HUES64 (cell line): ENCODE measurements around the gene IGF2.

Experiments
- H3K27ac ChIP-seq: 2 replicates; pipeline ENCODE4 v1.7.0; 2013; ENCODE audit warnings: low read depth, low read length, inconsistent platforms
- H3K27me3 ChIP-seq: 2 replicates; pipeline ENCODE4 v1.6.1; 2013; ENCODE audit warnings: mild to moderate bottlenecking, low read length; ENCODE audit not compliant: insufficient read depth
- H3K36me3 ChIP-seq: 2 replicates; pipeline ENCODE4 v1.6.1; 2013; ENCODE audit warnings: mild to moderate bottlenecking, low read length; ENCODE audit not compliant: insufficient read depth
- H3K4me1 ChIP-seq: 2 replicates; pipeline ENCODE4 v1.6.1; 2013; ENCODE audit warnings: mild to moderate bottlenecking, low read length, moderate library complexity; ENCODE audit not compliant: insufficient read depth
- H3K4me3 ChIP-seq: 2 replicates; pipeline ENCODE4 v1.5.1; 2013; ENCODE audit warnings: mild to moderate bottlenecking, low read length, moderate library complexity
- H3K9ac ChIP-seq: 2 replicates; pipeline ENCODE4 v1.6.1; 2013; ENCODE audit warnings: mild to moderate bottlenecking, low read depth, low read length
- H3K9me3 ChIP-seq: 2 replicates; pipeline ENCODE4 v1.6.1; 2013; ENCODE audit warnings: low read depth, low read length; ENCODE audit not compliant: insufficient read depth
- WGBS: fragments of 150-250, 120-280 bp; methylation state at CpG from one replicate; pipeline ENCODE4 v1.1.7; 2013; ENCODE audit warnings: missing lambda C conversion rate; 5-methylcytosine and 5-hydroxymethylcytosine counted together

IGF2 gene

DNA sequence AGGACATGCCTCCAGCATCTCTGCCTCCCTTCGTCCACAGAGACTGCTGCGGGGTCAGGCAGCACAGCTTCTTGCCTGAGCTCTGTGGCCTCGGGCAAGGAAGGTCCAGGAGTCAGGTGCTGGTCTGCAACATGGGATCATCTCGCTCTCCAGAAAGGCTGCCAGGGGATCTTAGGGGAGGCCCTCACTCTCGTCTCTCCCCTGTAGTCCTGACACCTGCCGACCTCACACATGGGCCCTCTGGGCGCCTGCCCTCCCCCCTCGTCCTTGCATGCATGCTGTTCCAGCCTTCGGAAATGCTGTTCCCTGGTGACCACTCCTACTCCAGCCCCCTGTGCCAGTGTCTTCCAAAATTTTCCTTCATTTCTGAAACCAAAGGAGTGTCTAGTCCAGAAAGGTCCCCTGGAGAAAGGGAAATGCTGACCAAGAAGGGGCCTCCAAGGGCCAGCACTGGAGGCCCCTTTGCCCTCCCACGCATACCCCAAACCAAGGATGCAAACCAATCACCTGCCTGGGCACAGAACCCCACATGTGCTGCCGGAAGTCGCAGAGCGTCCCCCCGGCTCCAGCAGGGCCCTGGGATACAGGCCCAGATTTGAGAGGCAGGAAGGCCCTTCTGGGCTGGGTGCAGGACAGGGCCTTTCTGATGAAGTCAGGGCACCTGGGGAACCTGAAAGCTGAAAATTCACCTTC, 41.0 kb downstream of the IGF2 start:
- Histone ChIP-seq H3K4me1 (peaks cover 13% of the 10 kb centered on the region), H3K4me3 (no peak overlapping the region), H3K9ac (no peak overlapping the region), H3K9me3 (no peaks in the 10 kb centered on the region), H3K27ac (peak overlapping the region; percentile 55; the same call in 1 of the 2 replicates), H3K27me3 (peaks cover 9% of the 10 kb centered on the region; the same call in 1 of the 2 replicates), H3K36me3 (no peaks in the 10 kb centered on the region)
- WGBS, result 81% methylated on average over 14 of the region's 14 CpGs

DNA sequence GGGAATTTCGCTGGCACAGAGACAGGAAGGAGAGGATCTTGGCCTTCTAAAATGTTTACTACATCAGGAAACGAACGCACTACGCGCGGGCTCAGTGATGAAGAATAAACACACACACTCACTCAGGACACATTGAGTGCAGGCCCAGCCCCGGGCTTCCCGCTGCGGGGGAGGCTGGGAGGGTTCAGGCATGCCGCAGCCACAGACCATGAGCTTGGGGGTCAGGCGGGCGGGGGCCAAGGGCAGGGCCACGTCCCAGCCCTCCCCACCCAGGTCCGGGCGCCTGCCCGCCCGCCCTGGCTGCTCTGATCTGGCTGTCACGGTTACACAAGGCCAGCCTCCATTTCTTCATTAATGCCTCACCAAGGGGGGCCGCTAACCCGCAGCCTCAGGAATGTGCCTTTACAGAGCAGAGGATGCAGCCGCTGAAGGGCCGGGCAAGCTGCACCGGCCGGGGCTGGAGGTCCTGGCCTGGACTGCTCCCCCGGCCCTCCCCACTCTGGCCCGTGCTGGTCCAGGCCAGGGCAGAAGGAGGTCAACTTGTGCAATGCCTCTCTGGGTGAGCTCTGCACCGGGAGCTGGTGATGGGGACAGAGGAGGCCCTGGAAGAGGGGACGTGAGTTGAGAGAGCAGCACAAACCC, 41.7 kb downstream of the IGF2 start:
- H3K27ac ChIP-seq, result peak overlapping the region; percentile 55; the same call in 1 of the 2 replicates
- no peak overlapping the region for H3K4me3 ChIP-seq
- H3K9ac ChIP-seq, result no peak overlapping the region
- WGBS, result 12% methylated on average over 28 of the region's 28 CpGs
- no peaks in the 10 kb centered on the region for H3K9me3 ChIP-seq
- peaks cover 13% of the 10 kb centered on the region for H3K4me1 ChIP-seq
- H3K36me3 ChIP-seq, result no peaks in the 10 kb centered on the region
- peaks cover 9% of the 10 kb centered on the region; the same call in 1 of the 2 replicates for H3K27me3 ChIP-seq

DNA sequence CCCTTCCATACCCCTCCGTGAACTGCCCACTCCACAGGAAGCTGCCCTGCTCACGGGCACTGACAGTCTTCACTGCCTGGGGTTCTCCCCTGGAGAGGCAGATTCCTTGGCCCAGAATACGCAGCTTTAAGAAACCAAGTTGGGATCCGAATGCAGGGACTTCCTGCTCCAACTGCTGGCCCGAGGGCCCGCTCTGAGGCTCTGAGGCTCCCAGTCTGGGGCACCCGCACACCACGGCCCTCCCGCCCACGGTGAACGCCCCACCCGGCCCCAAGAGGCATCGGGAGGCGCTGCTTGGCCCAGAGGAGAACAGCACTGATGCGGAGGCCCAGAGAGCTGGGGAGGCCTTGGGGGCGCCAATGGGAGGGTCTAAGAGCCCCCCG, 42.3 kb downstream of the IGF2 start:
- Histone ChIP-seq H3K4me1 (peaks cover 13% of the 10 kb centered on the region), H3K27me3 (peaks cover 10% of the 10 kb centered on the region; the same call in 1 of the 2 replicates), H3K9ac (no peak overlapping the region), H3K4me3 (no peak overlapping the region), H3K9me3 (no peaks in the 10 kb centered on the region), H3K36me3 (no peaks in the 10 kb centered on the region), H3K27ac (peak overlapping the region; percentile 55; the same call in 1 of the 2 replicates)
- WGBS, result 71% methylated on average over 17 of the region's 17 CpGs

DNA sequence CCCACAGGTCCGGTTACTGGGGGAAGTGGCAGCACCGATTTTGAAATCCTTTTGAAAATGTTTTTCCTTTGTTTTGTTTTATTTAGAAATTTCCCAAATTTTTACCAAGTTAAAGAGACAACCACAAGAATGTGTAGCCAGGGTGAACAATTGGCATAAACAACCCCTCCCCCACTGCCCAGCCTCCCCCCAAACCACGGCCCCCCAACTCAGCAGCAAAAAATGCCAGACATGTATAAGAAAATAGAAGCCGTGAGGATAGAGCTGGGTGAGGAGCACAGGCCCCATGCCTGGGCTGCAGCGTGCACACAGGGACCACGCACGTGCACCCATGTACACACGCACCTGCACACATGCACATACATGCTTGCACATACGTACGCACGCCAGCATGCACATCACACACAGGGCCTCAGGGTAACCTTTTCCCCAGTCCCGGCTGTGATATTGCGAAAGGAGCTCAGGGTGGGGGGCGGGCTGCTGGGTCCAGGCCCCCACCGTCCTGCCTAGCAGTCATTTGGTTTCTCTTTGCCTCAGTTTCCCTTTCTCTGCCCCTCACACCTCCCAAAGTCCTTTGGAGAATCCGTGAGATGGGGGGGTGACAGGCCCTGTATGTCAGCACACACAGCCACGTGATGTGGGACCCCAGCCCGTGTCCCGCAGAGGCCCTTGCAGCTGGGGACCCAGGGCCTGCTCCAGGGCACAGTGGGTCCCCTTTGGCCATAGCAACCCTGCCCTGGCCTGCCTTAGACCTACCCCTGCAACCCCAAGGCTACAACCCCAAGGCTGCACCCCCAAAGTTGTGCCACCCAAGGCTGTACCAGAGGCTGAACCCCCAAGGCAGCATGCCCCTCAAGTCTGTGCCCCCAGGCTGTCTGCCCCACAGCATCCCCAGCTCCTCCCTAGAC, 42.9 kb downstream of the IGF2 start:
- 97% methylated on average over 16 of the region's 19 CpGs for WGBS
- Histone ChIP-seq H3K4me1 (peaks cover 13% of the 10 kb centered on the region), H3K27ac (no peak overlapping the region), H3K4me3 (no peak overlapping the region), H3K9ac (no peak overlapping the region), H3K27me3 (peaks cover 13% of the 10 kb centered on the region; the same call in 1 of the 2 replicates), H3K9me3 (no peaks in the 10 kb centered on the region), H3K36me3 (no peaks in the 10 kb centered on the region)

DNA sequence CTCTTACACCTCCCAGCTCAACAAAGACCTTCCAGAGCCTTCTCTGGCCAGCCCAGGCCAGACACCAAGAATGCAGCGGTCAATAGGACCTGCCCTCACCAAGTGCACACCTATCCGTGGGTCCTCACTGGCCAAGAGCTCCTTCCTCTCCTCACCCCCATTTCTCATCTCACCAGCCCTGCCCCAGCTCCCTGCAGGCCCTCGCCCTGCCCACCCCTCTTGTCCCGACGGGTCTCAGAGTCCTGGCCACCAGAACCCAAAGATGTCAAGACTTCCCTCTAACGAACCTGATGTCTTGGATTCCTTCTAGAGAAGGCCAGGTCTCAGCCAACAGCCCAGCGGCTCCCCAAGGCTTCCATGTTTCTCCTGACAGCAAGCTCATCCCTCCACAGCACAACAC, 43.6 kb downstream of the IGF2 start:
- Histone ChIP-seq H3K4me1 (peaks cover 13% of the 10 kb centered on the region), H3K4me3 (no peak overlapping the region), H3K9me3 (no peaks in the 10 kb centered on the region), H3K27ac (no peak overlapping the region), H3K9ac (no peak overlapping the region), H3K36me3 (no peaks in the 10 kb centered on the region), H3K27me3 (peaks cover 13% of the 10 kb centered on the region; the same call in 1 of the 2 replicates)
- 95% methylated on average over 7 of the region's 7 CpGs for WGBS

- H3K4me3 ChIP-seq, result no peak overlapping the region
These were observed 44.0 kb downstream of the IGF2 start for GRCh38 chr11:2095198-2095520.

GRCh38 chr11:2094354-2095197, 44.6 kb downstream of the IGF2 start:
- no peak overlapping the region for H3K9ac ChIP-seq
- peaks cover 13% of the 10 kb centered on the region; the same call in 1 of the 2 replicates for H3K27me3 ChIP-seq
- no peaks in the 10 kb centered on the region for H3K9me3 ChIP-seq
- H3K27ac ChIP-seq, result no peak overlapping the region
- H3K36me3 ChIP-seq, result no peaks in the 10 kb centered on the region
- 94% methylated on average over 21 of the region's 21 CpGs for WGBS
- no peak overlapping the region for H3K4me3 ChIP-seq
- H3K4me1 ChIP-seq, result peaks cover 13% of the 10 kb centered on the region

More at GRCh38 chr11:2095198-2095520, 44.0 kb downstream of the IGF2 start:
- Histone ChIP-seq H3K27me3 (peaks cover 13% of the 10 kb centered on the region; the same call in 1 of the 2 replicates), H3K27ac (no peak overlapping the region), H3K36me3 (no peaks in the 10 kb centered on the region), H3K9ac (no peak overlapping the region), H3K9me3 (no peaks in the 10 kb centered on the region), H3K4me1 (peaks cover 13% of the 10 kb centered on the region)
- WGBS, result 96% methylated on average over 6 of the region's 6 CpGs

DNA sequence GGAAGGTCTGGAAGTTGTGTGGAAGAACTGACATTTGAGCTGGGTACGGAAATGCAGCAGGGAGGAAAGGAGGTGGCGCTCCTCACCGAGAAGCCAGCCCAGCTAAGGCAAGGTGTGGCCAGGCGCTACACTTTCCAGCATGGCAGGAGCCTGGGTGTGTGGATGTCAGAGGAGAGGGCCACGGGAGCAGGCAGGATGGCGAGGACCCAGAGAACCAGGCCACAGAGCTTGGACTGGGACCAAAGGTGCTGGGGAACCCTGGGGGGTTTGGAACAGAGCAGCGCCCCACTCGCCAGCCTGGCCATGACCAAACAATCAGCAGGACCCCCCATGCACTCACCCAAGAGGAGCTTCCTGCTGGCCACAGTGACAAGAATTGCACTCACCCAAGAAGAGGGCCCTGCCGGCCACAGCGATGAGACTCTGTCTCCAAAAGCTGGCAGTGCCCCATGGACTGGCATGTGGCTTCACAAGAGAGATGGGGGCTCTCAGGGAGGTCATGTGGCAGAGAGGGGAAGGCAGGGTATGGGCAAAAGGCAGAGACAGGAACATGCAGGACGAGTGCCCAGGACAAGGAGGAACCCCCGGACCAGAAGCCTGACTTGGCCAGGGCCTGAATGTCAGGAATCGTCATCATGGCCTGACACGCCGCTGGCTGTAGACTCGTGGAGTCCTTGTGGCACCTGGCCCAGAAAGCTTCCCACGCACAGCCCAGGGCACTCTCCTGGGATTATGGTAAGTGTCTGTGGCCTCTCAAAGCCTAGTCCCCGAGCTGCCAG, 45.4 kb downstream of the IGF2 start:
- no peak overlapping the region for H3K4me3 ChIP-seq
- H3K27me3 ChIP-seq, result peaks cover 12% of the 10 kb centered on the region; the same call in 1 of the 2 replicates
- H3K9me3 ChIP-seq, result no peaks in the 10 kb centered on the region
- no peak overlapping the region for H3K9ac ChIP-seq
- H3K36me3 ChIP-seq, result no peaks in the 10 kb centered on the region
- H3K27ac ChIP-seq, result no peak overlapping the region
- H3K4me1 ChIP-seq, result peaks cover 13% of the 10 kb centered on the region
- WGBS, result 94% methylated on average over 18 of the region's 18 CpGs

- Histone ChIP-seq H3K27me3 (peaks cover 5% of the 10 kb centered on the region; the same call in 1 of the 2 replicates), H3K9ac (no peak overlapping the region), H3K27ac (no peak overlapping the region), H3K4me1 (peaks cover 13% of the 10 kb centered on the region), H3K4me3 (no peak overlapping the region), H3K36me3 (no peaks in the 10 kb centered on the region), H3K9me3 (no peaks in the 10 kb centered on the region)
- 87% methylated on average over 9 of the region's 10 CpGs for WGBS
These were observed 46.2 kb downstream of the IGF2 start for GRCh38 chr11:2092956-2093412.

- WGBS, result 82% methylated on average over 9 of the region's 9 CpGs
- no peak overlapping the region for H3K9ac ChIP-seq
- H3K27ac ChIP-seq, result no peak overlapping the region
- no peak overlapping the region for H3K4me3 ChIP-seq
- H3K9me3 ChIP-seq, result no peaks in the 10 kb centered on the region
- no peaks in the 10 kb centered on the region for H3K36me3 ChIP-seq
- peaks cover 9% of the 10 kb centered on the region; the same call in 1 of the 2 replicates for H3K4me1 ChIP-seq
- peaks cover 3% of the 10 kb centered on the region; the same call in 1 of the 2 replicates for H3K27me3 ChIP-seq
These were observed 46.7 kb downstream of the IGF2 start for GRCh38 chr11:2092464-2092910.
